ENCODE measurements around the gene ABHD15.

The ABHD15 gene

GRCh38 chr17:29575511-29576213 is 8.8 kb upstream of the ABHD15 start:
- Histone ChIP-seq H3K27ac (ENCODE audit: low read depth, low read length) (no peak overlapping the region), H4K8ac (ENCODE audit: low read depth, low read length) (no peak overlapping the region), H3K4ac (ENCODE audit: low read depth, low read length) (no peak overlapping the region), H3K9ac (ENCODE audit: low read length) (no peak overlapping the region), H2BK5ac (ENCODE audit: low read length) (no peak overlapping the region), H2BK15ac (replicated peaks; ENCODE audit: low read depth) (no peak overlapping the region), H3K79me2 (ENCODE audit: control insufficient read depth, insufficient read depth, low read length) (no peaks in the 10 kb centered on the region), H3K27me3 (ENCODE audit: insufficient read depth, low read length, poor library complexity) (no peaks in the 10 kb centered on the region), H3K4me1 (ENCODE audit: control insufficient read depth, low read depth, low read length) (no peaks in the 10 kb centered on the region), H3K4me2 (ENCODE audit: low read length) (no peak overlapping the region), H3K4me3 (ENCODE audit: low read length) (no peak overlapping the region), H3K79me1 (ENCODE audit: low read length) (no peaks in the 10 kb centered on the region), H4K5ac (ENCODE audit: low read length) (no peak overlapping the region), H3K36me3 (ENCODE audit: control insufficient read depth, insufficient read depth, low read length) (peaks cover 7% of the 10 kb centered on the region), H3K23ac (ENCODE audit: low read length) (no peak overlapping the region), H2BK120ac (ENCODE audit: low read depth, low read length) (no peak overlapping the region), H2AK5ac (ENCODE audit: low read length) (no peak overlapping the region), H3K18ac (ENCODE audit: low read length) (no peak overlapping the region), H3K56ac (ENCODE audit: low read length) (no peak overlapping the region)
- no peak for DNase-seq
- WGBS (ENCODE audit: extremely low coverage, insufficient coverage, low lambda C conversion rate) = no CpG with 5 or more reads among the region's 28 CpGs

- H3K79me1 ChIP-seq (ENCODE audit: low read length) = no peaks in the 10 kb centered on the region
- H3K9ac ChIP-seq (ENCODE audit: low read length) = no peak overlapping the region
- H3K27me3 ChIP-seq (ENCODE audit: insufficient read depth, low read length, poor library complexity) = no peaks in the 10 kb centered on the region
- H2AK5ac ChIP-seq (ENCODE audit: low read length) = no peak overlapping the region
- H4K8ac ChIP-seq (ENCODE audit: low read depth, low read length) = no peak overlapping the region
- no peak overlapping the region for H3K27ac ChIP-seq (ENCODE audit: low read depth, low read length)
- H2BK5ac ChIP-seq (ENCODE audit: low read length) = no peak overlapping the region
- no peaks in the 10 kb centered on the region for H3K79me2 ChIP-seq (ENCODE audit: control insufficient read depth, insufficient read depth, low read length)
- H2BK15ac ChIP-seq (replicated peaks; ENCODE audit: low read depth) = no peak overlapping the region
- no peak overlapping the region for H3K23ac ChIP-seq (ENCODE audit: low read length)
- no CpG with 5 or more reads among the region's 17 CpGs for WGBS (ENCODE audit: extremely low coverage, insufficient coverage, low lambda C conversion rate)
- no peak overlapping the region for H2BK120ac ChIP-seq (ENCODE audit: low read depth, low read length)
- H3K18ac ChIP-seq (ENCODE audit: low read length) = no peak overlapping the region
- no peaks in the 10 kb centered on the region for H3K4me1 ChIP-seq (ENCODE audit: control insufficient read depth, low read depth, low read length)
- no peak overlapping the region for H4K5ac ChIP-seq (ENCODE audit: low read length)
- no peak overlapping the region for H3K4ac ChIP-seq (ENCODE audit: low read depth, low read length)
- H3K4me2 ChIP-seq (ENCODE audit: low read length) = no peak overlapping the region
- no peak overlapping the region for H3K56ac ChIP-seq (ENCODE audit: low read length)
- H3K36me3 ChIP-seq (ENCODE audit: control insufficient read depth, insufficient read depth, low read length) = peaks cover 7% of the 10 kb centered on the region
- H3K4me3 ChIP-seq (ENCODE audit: low read length) = no peak overlapping the region
- DNase-seq = no peak
Observed at GRCh38 chr17:29574732-29575510, 8.1 kb upstream of the ABHD15 start.

GRCh38 chr17:29573871-29574731 is 7.3 kb upstream of the ABHD15 start:
- no peak overlapping the region for H3K4me2 ChIP-seq (ENCODE audit: low read length)
- no peaks in the 10 kb centered on the region for H3K79me2 ChIP-seq (ENCODE audit: control insufficient read depth, insufficient read depth, low read length)
- H4K8ac ChIP-seq (ENCODE audit: low read depth, low read length) = no peak overlapping the region
- no peak overlapping the region for H3K23ac ChIP-seq (ENCODE audit: low read length)
- no peak overlapping the region for H3K9ac ChIP-seq (ENCODE audit: low read length)
- H4K5ac ChIP-seq (ENCODE audit: low read length) = no peak overlapping the region
- H2BK15ac ChIP-seq (replicated peaks; ENCODE audit: low read depth) = no peak overlapping the region
- H3K4ac ChIP-seq (ENCODE audit: low read depth, low read length) = no peak overlapping the region
- no peaks in the 10 kb centered on the region for H3K27me3 ChIP-seq (ENCODE audit: insufficient read depth, low read length, poor library complexity)
- no CpG with 5 or more reads among the region's 14 CpGs for WGBS (ENCODE audit: extremely low coverage, insufficient coverage, low lambda C conversion rate)
- H2BK5ac ChIP-seq (ENCODE audit: low read length) = no peak overlapping the region
- H2BK120ac ChIP-seq (ENCODE audit: low read depth, low read length) = no peak overlapping the region
- H3K27ac ChIP-seq (ENCODE audit: low read depth, low read length) = no peak overlapping the region
- peaks cover 3% of the 10 kb centered on the region for H3K4me1 ChIP-seq (ENCODE audit: control insufficient read depth, low read depth, low read length)
- H3K4me3 ChIP-seq (ENCODE audit: low read length) = no peak overlapping the region
- H2AK5ac ChIP-seq (ENCODE audit: low read length) = no peak overlapping the region
- no peak overlapping the region for H3K18ac ChIP-seq (ENCODE audit: low read length)
- DNase-seq = no peak
- H3K79me1 ChIP-seq (ENCODE audit: low read length) = no peaks in the 10 kb centered on the region
- no peak overlapping the region for H3K56ac ChIP-seq (ENCODE audit: low read length)
- peaks cover 7% of the 10 kb centered on the region for H3K36me3 ChIP-seq (ENCODE audit: control insufficient read depth, insufficient read depth, low read length)

- Histone ChIP-seq H3K27ac (ENCODE audit: low read depth, low read length) (no peak overlapping the region), H3K36me3 (ENCODE audit: control insufficient read depth, insufficient read depth, low read length) (peaks cover 7% of the 10 kb centered on the region), H3K4me1 (ENCODE audit: control insufficient read depth, low read depth, low read length) (peaks cover 4% of the 10 kb centered on the region), H3K4me2 (ENCODE audit: low read length) (no peak overlapping the region), H3K79me2 (ENCODE audit: control insufficient read depth, insufficient read depth, low read length) (no peaks in the 10 kb centered on the region), H3K18ac (ENCODE audit: low read length) (no peak overlapping the region), H2BK5ac (ENCODE audit: low read length) (no peak overlapping the region), H3K23ac (ENCODE audit: low read length) (no peak overlapping the region), H2BK15ac (replicated peaks; ENCODE audit: low read depth) (no peak overlapping the region), H3K27me3 (ENCODE audit: insufficient read depth, low read length, poor library complexity) (no peaks in the 10 kb centered on the region), H4K8ac (ENCODE audit: low read depth, low read length) (no peak overlapping the region), H3K4me3 (ENCODE audit: low read length) (no peak overlapping the region), H3K79me1 (ENCODE audit: low read length) (no peaks in the 10 kb centered on the region), H3K9ac (ENCODE audit: low read length) (no peak overlapping the region), H2BK120ac (ENCODE audit: low read depth, low read length) (no peak overlapping the region), H3K4ac (ENCODE audit: low read depth, low read length) (no peak overlapping the region), H3K56ac (ENCODE audit: low read length) (no peak overlapping the region), H4K5ac (ENCODE audit: low read length) (no peak overlapping the region), H2AK5ac (ENCODE audit: low read length) (no peak overlapping the region)
- DNase-seq = no peak
- WGBS (ENCODE audit: extremely low coverage, insufficient coverage, low lambda C conversion rate) = no CpG with 5 or more reads among the region's 6 CpGs
Observed at GRCh38 chr17:29573558-29573869, 6.7 kb upstream of the ABHD15 start.

- Histone ChIP-seq H2BK5ac (ENCODE audit: low read length) (no peak overlapping the region), H2BK120ac (ENCODE audit: low read depth, low read length) (no peak overlapping the region), H3K4me3 (ENCODE audit: low read length) (no peak overlapping the region), H3K36me3 (ENCODE audit: control insufficient read depth, insufficient read depth, low read length) (peaks cover 7% of the 10 kb centered on the region), H3K4me2 (ENCODE audit: low read length) (peak overlapping the region; percentile 12), H3K9ac (ENCODE audit: low read length) (peak overlapping the region; percentile 45), H3K27ac (ENCODE audit: low read depth, low read length) (no peak overlapping the region), H3K4me1 (ENCODE audit: control insufficient read depth, low read depth, low read length) (peaks cover 4% of the 10 kb centered on the region), H2BK15ac (replicated peaks; ENCODE audit: low read depth) (no peak overlapping the region), H4K5ac (ENCODE audit: low read length) (no peak overlapping the region), H3K79me2 (ENCODE audit: control insufficient read depth, insufficient read depth, low read length) (no peaks in the 10 kb centered on the region), H4K8ac (ENCODE audit: low read depth, low read length) (no peak overlapping the region), H3K79me1 (ENCODE audit: low read length) (no peaks in the 10 kb centered on the region), H2AK5ac (ENCODE audit: low read length) (no peak overlapping the region), H3K18ac (ENCODE audit: low read length) (no peak overlapping the region), H3K27me3 (ENCODE audit: insufficient read depth, low read length, poor library complexity) (no peaks in the 10 kb centered on the region), H3K23ac (ENCODE audit: low read length) (no peak overlapping the region), H3K4ac (ENCODE audit: low read depth, low read length) (no peak overlapping the region), H3K56ac (ENCODE audit: low read length) (peak overlapping the region; percentile 73)
- DNase-seq = no peak
- no CpG with 5 or more reads among the region's 62 CpGs for WGBS (ENCODE audit: extremely low coverage, insufficient coverage, low lambda C conversion rate)
Observed at GRCh38 chr17:29572691-29573557, 6.1 kb upstream of the ABHD15 start.
